GM23338 (cell line): ENCODE measurements around the gene CCDC197. TPM values are rescaled to one million over a fixed set of nuclear protein-coding genes. Genes with fewer than 3 reads are reported as not detected.

Experiments used
- ATAC-seq: fragments of 200-7000 bp; cut with Tn5 transposase; 3 replicates; pipeline ENCODE4 v1.9.1; 2020
- DNase-seq: peaks from one replicate; pipeline ENCODE4 v3.0.0-alpha.2; 2015; ENCODE audit warnings: low spot score
- H2AFZ ChIP-seq: fragments of 200-600 bp; sonication (generic); 2 replicates; pipeline ENCODE4 v1.8.0; 2016; ENCODE audit warnings: antibody characterized with exemption, mild to moderate bottlenecking, moderate library complexity
- H3F3A ChIP-seq: fragments of 200-600 bp; sonication (generic); replicated peaks from 2 replicates; pipeline ENCODE4 v1.8.0; 2017; ENCODE audit warnings: antibody characterized with exemption, mixed run types, low read depth
- H3K27ac ChIP-seq: fragments of 200-600 bp; sonication (generic); 2 replicates; pipeline ENCODE4 v1.6.1; 2016; ENCODE audit warnings: low read depth
- H3K27me3 ChIP-seq: fragments of 200-600 bp; sonication (generic); 2 replicates; pipeline ENCODE4 v1.8.0; 2016; ENCODE audit warnings: mild to moderate bottlenecking, mixed run types, moderate library complexity; ENCODE audit not compliant: insufficient read depth
- H3K36me3 ChIP-seq: fragments of 200-600 bp; sonication (generic); 2 replicates; pipeline ENCODE4 v1.8.0; 2016; ENCODE audit warnings: mild to moderate bottlenecking; ENCODE audit not compliant: insufficient read depth
- H3K4me1 ChIP-seq: fragments of 200-600 bp; sonication (generic); 2 replicates; pipeline ENCODE4 v1.8.0; 2016; ENCODE audit warnings: mild to moderate bottlenecking, moderate library complexity; ENCODE audit not compliant: insufficient read depth
- H3K4me2 ChIP-seq: fragments of 200-600 bp; sonication (generic); 2 replicates; pipeline ENCODE4 v1.7.1; 2017; ENCODE audit warnings: mixed run types
- H3K4me3 ChIP-seq: fragments of 200-600 bp; sonication (generic); 2 replicates; pipeline ENCODE4 v1.6.1; 2016; ENCODE audit warnings: mixed run types
- H3K79me2 ChIP-seq: fragments of 200-600 bp; sonication (generic); replicated peaks from 2 replicates; pipeline ENCODE4 v1.8.0; 2017; ENCODE audit warnings: mild to moderate bottlenecking; ENCODE audit not compliant: insufficient read depth
- H3K9me2 ChIP-seq: fragments of 200-600 bp; sonication (generic); 2 replicates; pipeline ENCODE4 v1.8.0; 2017; ENCODE audit not compliant: insufficient read depth
- H4K20me1 ChIP-seq: fragments of 200-600 bp; sonication (generic); replicated peaks from 2 replicates; pipeline ENCODE4 v1.8.0; 2017; ENCODE audit warnings: mild to moderate bottlenecking; ENCODE audit not compliant: insufficient read depth
- H3K27ac Mint-ChIP-seq: 2 replicates; pipeline ENCODE4 v1.8.0; 2020; ENCODE audit warnings: inconsistent platforms, mild to moderate bottlenecking, moderate library complexity, mixed read lengths
- H3K27me3 Mint-ChIP-seq: 3 replicates; pipeline ENCODE4 v1.8.0; 2022; ENCODE audit warnings: low read depth, mild to moderate bottlenecking, moderate library complexity, mixed read lengths, inconsistent platforms; ENCODE audit not compliant: insufficient read depth, poor library complexity
- H3K36me3 Mint-ChIP-seq: 3 replicates; pipeline ENCODE4 v1.8.0; 2021; ENCODE audit warnings: low read depth, mild to moderate bottlenecking, inconsistent platforms, moderate library complexity, mixed read lengths
- H3K4me1 Mint-ChIP-seq: 3 replicates; pipeline ENCODE4 v1.8.0; 2020; ENCODE audit warnings: mild to moderate bottlenecking, inconsistent platforms, mixed read lengths
- H3K4me3 Mint-ChIP-seq: 3 replicates; pipeline ENCODE4 v1.8.0; 2021; ENCODE audit warnings: moderate library complexity, mild to moderate bottlenecking, inconsistent platforms, mixed read lengths
- H3K9me3 Mint-ChIP-seq: 3 replicates; pipeline ENCODE4 v1.8.0; 2020; ENCODE audit warnings: moderate library complexity, mild to moderate bottlenecking, inconsistent platforms, mixed read lengths
- CTCF ChIP-seq, 2 experiments: fragments of 200-600 bp in 1 of 2; sonication (generic) in 1 of 2; conservative IDR thresholded peaks; 2 replicates each; pipeline versions ENCODE4 v1.5.1 to v1.6.1; 2016 to 2017; ENCODE audit warnings: antibody characterized with exemption in 2 of 2, low read depth in 2 of 2, mild to moderate bottlenecking in 2 of 2, moderate library complexity in 1 of 2
- ETS1 ChIP-seq: IDR thresholded peaks from 2 replicates; pipeline ENCODE4 v1.6.1; 2016; ENCODE audit warnings: antibody characterized with exemption
- EZH2 ChIP-seq: fragments of 200-600 bp; sonication (generic); IDR thresholded peaks from one replicate; pipeline ENCODE4 v1.8.0; 2017; ENCODE audit warnings: antibody characterized with exemption, mild to moderate bottlenecking, low read depth; ENCODE audit not compliant: unreplicated experiment
- JUNB ChIP-seq: IDR thresholded peaks from one replicate; pipeline ENCODE4 v1.6.1; 2016; ENCODE audit warnings: antibody characterized with exemption; ENCODE audit not compliant: unreplicated experiment
- NANOG ChIP-seq: IDR thresholded peaks from 2 replicates; pipeline ENCODE4 v1.6.1; 2016; ENCODE audit warnings: antibody characterized with exemption, borderline replicate concordance
- POLR2AphosphoS5 ChIP-seq: IDR thresholded peaks from 2 replicates; pipeline ENCODE4 v1.6.1; 2016; ENCODE audit warnings: antibody characterized with exemption, low read depth
- STAT1 ChIP-seq: IDR thresholded peaks from one replicate; pipeline ENCODE4 v1.6.1; 2016; ENCODE audit warnings: antibody characterized with exemption; ENCODE audit not compliant: unreplicated experiment
- ZNF114 ChIP-seq: fragments of 250-450 bp; sonication (Bioruptor Pico); IDR thresholded peaks from 2 replicates; pipeline ENCODE4 v1.5.0; 2020; ENCODE audit warnings: mild to moderate bottlenecking, moderate library complexity
- ZNF331 ChIP-seq: fragments of 250-450 bp; sonication (Bioruptor Pico); IDR thresholded peaks from 2 replicates; pipeline ENCODE4 v1.5.0; 2020; ENCODE audit warnings: low read depth, mild to moderate bottlenecking, moderate library complexity
- ZNF462 ChIP-seq: fragments of 250-450 bp; sonication (Bioruptor Pico); IDR thresholded peaks from 2 replicates; pipeline ENCODE4 v1.5.0; 2020; ENCODE audit warnings: mild to moderate bottlenecking, moderate library complexity
- polyA plus RNA-seq: library from polyadenylated mRNA; unstranded; fragments of >200 nt; fragmentation: Nextera tagmentation; extraction: Ambion mirVana; gene quantifications from 2 replicates; pipeline ENCODE4 v1.2.1, GENCODE V29; 2016
- total RNA-seq: library from RNA; depleted of rRNA; stranded (reverse); fragments of >200 nt; shearing (Covaris generic); gene quantifications from 2 replicates; pipeline ENCODE4 v1.2.3, GENCODE V29; 2014

CCDC197 gene
- total and polyA plus RNA-seq, 2 experiments from 2014 or later, result not detected

- no peak overlapping the region for H3K4me2 ChIP-seq
- peaks cover 4% of the 10 kb centered on the region for H3K27me3 Mint-ChIP-seq
- no peaks in the 10 kb centered on the region for H3K27me3 ChIP-seq
- no peak overlapping the region for H2AFZ ChIP-seq
- no peak for ATAC-seq
- no peak for TF ChIP-seq ZNF114
- no peaks in the 10 kb centered on the region for H3K4me1 ChIP-seq
- H3K4me3 ChIP-seq, result no peak overlapping the region
- H3K9me3 Mint-ChIP-seq, result no peaks in the 10 kb centered on the region
- no peak overlapping the region for H3K27ac Mint-ChIP-seq
- H3K4me3 Mint-ChIP-seq, result no peak overlapping the region
- peaks cover 10% of the 10 kb centered on the region; the same call in 2 of the 3 replicates for H3K4me1 Mint-ChIP-seq
- no peak for DNase-seq
- H4K20me1 ChIP-seq, result peaks cover 10% of the 10 kb centered on the region; the same call in 1 of the 2 replicates
- H3K27ac ChIP-seq, result no peak overlapping the region
- peaks cover 86% of the 10 kb centered on the region for H3K36me3 Mint-ChIP-seq
- H3K36me3 ChIP-seq, result peaks cover 30% of the 10 kb centered on the region
- 0 out of 2 replicates have a peak, but pooled peaks cover 4% of the 10 kb centered on the region for H3K79me2 ChIP-seq
- no peaks in the 10 kb centered on the region for H3F3A ChIP-seq
- H3K9me2 ChIP-seq, result no peaks in the 10 kb centered on the region
Measured at GRCh38 chr14:94054401-94054800, 57.3 kb downstream of the CCDC197 start.

- H3K9me2 ChIP-seq, result no peaks in the 10 kb centered on the region
- no peak overlapping the region for H3K4me3 ChIP-seq
- Mint-ChIP-seq H3K27ac (no peak overlapping the region), H3K4me3 (no peak overlapping the region), H3K27me3 (peaks cover 4% of the 10 kb centered on the region), H3K9me3 (no peaks in the 10 kb centered on the region), H3K36me3 (peaks cover 84% of the 10 kb centered on the region), H3K4me1 (peaks cover 10% of the 10 kb centered on the region; the same call in 2 of the 3 replicates)
- 0 out of 2 replicates have a peak, but pooled peaks cover 10% of the 10 kb centered on the region for H3K79me2 ChIP-seq
- H3F3A ChIP-seq, result no peaks in the 10 kb centered on the region
- H3K27ac ChIP-seq, result no peak overlapping the region
- no peak for ATAC-seq
- DNase-seq, result no peak
- no peaks in the 10 kb centered on the region for H3K4me1 ChIP-seq
- H2AFZ ChIP-seq, result no peak overlapping the region
- peaks cover 10% of the 10 kb centered on the region; the same call in 1 of the 2 replicates for H4K20me1 ChIP-seq
- H3K4me2 ChIP-seq, result no peak overlapping the region
- H3K27me3 ChIP-seq, result no peaks in the 10 kb centered on the region
- peaks cover 30% of the 10 kb centered on the region for H3K36me3 ChIP-seq
- TF ChIP-seq ZNF462 (CRISPR knock-in tag) (no peak), CTCF (conservative IDR thresholded peaks at IDR 0.05; ENCODE audit: low read depth in 2 of 2) (no peak), ETS1 (no peak), EZH2 (no peak), NANOG (no peak), POLR2AphosphoS5 (no peak), ZNF331 (no peak), STAT1 (no peak), JUNB (no peak)
Measured at GRCh38 chr14:94054936-94055335, 57.8 kb downstream of the CCDC197 start.
